HG02973 (cell line): ENCODE results near the gene RWDD4.
"Not testable (repeated sequence)": the region's sequence is repeated elsewhere in the genome, so short reads cannot be mapped to it uniquely, and the experiment has no call there.

ENCODE experiments used
- ATAC-seq: cut with Tn5 transposase; IDR thresholded peaks from one replicate; pipeline ENCODE4 v1.9.1; 2021; ENCODE audit warnings: moderate library complexity; ENCODE audit not compliant: unreplicated experiment

The RWDD4 gene

GRCh38 chr4:183636503-183636902, 22.5 kb downstream of the RWDD4 start:
- ATAC-seq: no peak

GRCh38 chr4:183635741-183636140, 23.2 kb downstream of the RWDD4 start:
- ATAC-seq: no peak

GRCh38 chr4:183635321-183635720, 23.7 kb downstream of the RWDD4 start:
- ATAC-seq: no peak

GRCh38 chr4:183633476-183634400, 25.2 kb downstream of the RWDD4 start:
- ATAC-seq: no peak

GRCh38 chr4:183632689-183633088, 26.3 kb downstream of the RWDD4 start:
- ATAC-seq: no peak

GRCh38 chr4:183631577-183632198, 27.3 kb downstream of the RWDD4 start:
- ATAC-seq: no peak

- no peak for ATAC-seq
Measured at GRCh38 chr4:183627979-183628588, 30.9 kb downstream of the RWDD4 start.

GRCh38 chr4:183627286-183627685, 31.7 kb downstream of the RWDD4 start:
- not testable (repeated sequence) for ATAC-seq

GRCh38 chr4:183626168-183626567, 32.8 kb downstream of the RWDD4 start:
- no peak for ATAC-seq

GRCh38 chr4:183624548-183624947, 34.4 kb downstream of the RWDD4 start:
- no peak for ATAC-seq

GRCh38 chr4:183621875-183622274, 37.1 kb downstream of the RWDD4 start:
- ATAC-seq: no peak

- ATAC-seq: no peak
Measured at GRCh38 chr4:183620421-183620820, 38.6 kb downstream of the RWDD4 start.

GRCh38 chr4:183618681-183619080, 40.3 kb downstream of the RWDD4 start:
- no peak for ATAC-seq

- no peak for ATAC-seq
Measured at GRCh38 chr4:183617075-183617474, 41.9 kb downstream of the RWDD4 start.

- ATAC-seq: no peak
Measured at GRCh38 chr4:183612329-183613250, 46.4 kb downstream of the RWDD4 start.

GRCh38 chr4:183611210-183611830, 47.7 kb downstream of the RWDD4 start:
- no peak for ATAC-seq

- ATAC-seq: no peak
Measured at GRCh38 chr4:183610613-183611012, 48.4 kb downstream of the RWDD4 start.

GRCh38 chr4:183610033-183610432, 49.0 kb downstream of the RWDD4 start:
- ATAC-seq: no peak

GRCh38 chr4:183609151-183609550, 49.8 kb downstream of the RWDD4 start:
- ATAC-seq: no peak

GRCh38 chr4:183607894-183608293, 51.1 kb downstream of the RWDD4 start:
- no peak for ATAC-seq
